Ishikawa (cell line): ENCODE measurements around the gene GARNL3.

Experiments
- CEBPB ChIP-seq: IDR thresholded peaks from 2 replicates; pipeline ENCODE4 v1.6.1; 2012
- EP300 ChIP-seq: IDR thresholded peaks from 2 replicates; pipeline ENCODE4 v1.6.1; 2012; ENCODE audit warnings: borderline replicate concordance
- RAD21 ChIP-seq: IDR thresholded peaks from 2 replicates; pipeline ENCODE4 v1.6.1; 2012; ENCODE audit warnings: low read depth
- TEAD4 ChIP-seq: IDR thresholded peaks from 2 replicates; pipeline ENCODE4 v1.6.1; 2012
- TF ChIP-seq, protein P1 (sequence below): IDR thresholded peaks from 2 replicates; pipeline ENCODE4 v1.6.1; 2012; ENCODE audit warnings: low read depth, mild to moderate bottlenecking
- TF ChIP-seq, protein P2 (sequence below): IDR thresholded peaks from 2 replicates; pipeline ENCODE4 v1.6.1; 2012

DNA sequence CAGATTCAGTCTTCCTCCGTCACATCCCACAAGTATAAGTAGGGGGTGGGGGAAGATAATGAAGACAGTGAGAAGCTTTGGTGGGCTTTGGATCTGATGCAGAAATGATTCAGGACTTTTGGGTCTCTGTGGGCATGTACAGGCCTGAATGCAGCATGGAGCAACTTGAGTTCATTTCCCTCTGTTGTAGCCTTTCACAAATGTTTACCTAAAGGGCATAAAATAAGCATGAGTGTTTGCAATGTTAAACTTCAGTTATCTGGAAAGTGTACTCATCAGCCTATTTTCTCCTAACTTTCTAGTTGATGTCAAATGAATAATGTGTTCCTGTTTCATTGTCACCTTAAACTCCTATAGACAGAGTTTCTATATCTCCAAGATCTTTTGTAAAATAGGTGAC is 39.3 kb downstream of the GARNL3 start:
- TF ChIP-seq, protein P1, sequence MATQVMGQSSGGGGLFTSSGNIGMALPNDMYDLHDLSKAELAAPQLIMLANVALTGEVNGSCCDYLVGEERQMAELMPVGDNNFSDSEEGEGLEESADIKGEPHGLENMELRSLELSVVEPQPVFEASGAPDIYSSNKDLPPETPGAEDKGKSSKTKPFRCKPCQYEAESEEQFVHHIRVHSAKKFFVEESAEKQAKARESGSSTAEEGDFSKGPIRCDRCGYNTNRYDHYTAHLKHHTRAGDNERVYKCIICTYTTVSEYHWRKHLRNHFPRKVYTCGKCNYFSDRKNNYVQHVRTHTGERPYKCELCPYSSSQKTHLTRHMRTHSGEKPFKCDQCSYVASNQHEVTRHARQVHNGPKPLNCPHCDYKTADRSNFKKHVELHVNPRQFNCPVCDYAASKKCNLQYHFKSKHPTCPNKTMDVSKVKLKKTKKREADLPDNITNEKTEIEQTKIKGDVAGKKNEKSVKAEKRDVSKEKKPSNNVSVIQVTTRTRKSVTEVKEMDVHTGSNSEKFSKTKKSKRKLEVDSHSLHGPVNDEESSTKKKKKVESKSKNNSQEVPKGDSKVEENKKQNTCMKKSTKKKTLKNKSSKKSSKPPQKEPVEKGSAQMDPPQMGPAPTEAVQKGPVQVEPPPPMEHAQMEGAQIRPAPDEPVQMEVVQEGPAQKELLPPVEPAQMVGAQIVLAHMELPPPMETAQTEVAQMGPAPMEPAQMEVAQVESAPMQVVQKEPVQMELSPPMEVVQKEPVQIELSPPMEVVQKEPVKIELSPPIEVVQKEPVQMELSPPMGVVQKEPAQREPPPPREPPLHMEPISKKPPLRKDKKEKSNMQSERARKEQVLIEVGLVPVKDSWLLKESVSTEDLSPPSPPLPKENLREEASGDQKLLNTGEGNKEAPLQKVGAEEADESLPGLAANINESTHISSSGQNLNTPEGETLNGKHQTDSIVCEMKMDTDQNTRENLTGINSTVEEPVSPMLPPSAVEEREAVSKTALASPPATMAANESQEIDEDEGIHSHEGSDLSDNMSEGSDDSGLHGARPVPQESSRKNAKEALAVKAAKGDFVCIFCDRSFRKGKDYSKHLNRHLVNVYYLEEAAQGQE: no peak
- TF ChIP-seq TEAD4 (no peak), CEBPB (no peak), EP300 (no peak), RAD21 (no peak)
- TF ChIP-seq, protein P2, sequence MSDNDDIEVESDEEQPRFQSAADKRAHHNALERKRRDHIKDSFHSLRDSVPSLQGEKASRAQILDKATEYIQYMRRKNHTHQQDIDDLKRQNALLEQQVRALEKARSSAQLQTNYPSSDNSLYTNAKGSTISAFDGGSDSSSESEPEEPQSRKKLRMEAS: no peak
